ENCODE measurements around the gene GRID2.

DNA sequence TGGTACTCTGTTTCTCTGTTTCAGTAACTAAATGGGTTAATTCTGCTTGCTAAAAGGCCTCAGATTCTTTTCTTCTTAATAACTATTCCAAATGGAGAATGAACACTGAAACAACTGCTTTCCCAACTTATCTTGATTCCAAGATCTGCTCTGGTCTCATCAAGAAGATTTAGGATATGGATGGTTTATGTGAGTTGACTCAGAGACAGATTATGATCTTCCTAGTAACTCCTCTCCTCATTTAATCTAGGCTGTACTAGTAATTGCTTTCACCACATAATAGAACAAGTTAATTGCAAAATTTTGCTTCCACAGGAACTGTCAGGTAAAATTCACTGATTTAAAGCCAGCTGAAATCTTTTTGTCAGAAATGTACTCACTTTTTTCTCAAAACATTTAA is 537.1 kb downstream of the GRID2 start:
- TF ChIP-seq POLR2A (IDR thresholded peaks at IDR 0.05; ENCODE audit: low read length) (no peak), GATA1 (IDR thresholded peaks at IDR 0.05; ENCODE audit: low read depth, low read length) (no peak)

Measured in erythroblast (primary cell).